ENCODE measurements around the gene MAPK6. TPM values are rescaled to one million over a fixed set of nuclear protein-coding genes. Genes with fewer than 3 reads are reported as not detected.

Gene MAPK6
- total RNA-seq, 2 donors from 2014 or later = 22.1 to 36.2 TPM

DNA sequence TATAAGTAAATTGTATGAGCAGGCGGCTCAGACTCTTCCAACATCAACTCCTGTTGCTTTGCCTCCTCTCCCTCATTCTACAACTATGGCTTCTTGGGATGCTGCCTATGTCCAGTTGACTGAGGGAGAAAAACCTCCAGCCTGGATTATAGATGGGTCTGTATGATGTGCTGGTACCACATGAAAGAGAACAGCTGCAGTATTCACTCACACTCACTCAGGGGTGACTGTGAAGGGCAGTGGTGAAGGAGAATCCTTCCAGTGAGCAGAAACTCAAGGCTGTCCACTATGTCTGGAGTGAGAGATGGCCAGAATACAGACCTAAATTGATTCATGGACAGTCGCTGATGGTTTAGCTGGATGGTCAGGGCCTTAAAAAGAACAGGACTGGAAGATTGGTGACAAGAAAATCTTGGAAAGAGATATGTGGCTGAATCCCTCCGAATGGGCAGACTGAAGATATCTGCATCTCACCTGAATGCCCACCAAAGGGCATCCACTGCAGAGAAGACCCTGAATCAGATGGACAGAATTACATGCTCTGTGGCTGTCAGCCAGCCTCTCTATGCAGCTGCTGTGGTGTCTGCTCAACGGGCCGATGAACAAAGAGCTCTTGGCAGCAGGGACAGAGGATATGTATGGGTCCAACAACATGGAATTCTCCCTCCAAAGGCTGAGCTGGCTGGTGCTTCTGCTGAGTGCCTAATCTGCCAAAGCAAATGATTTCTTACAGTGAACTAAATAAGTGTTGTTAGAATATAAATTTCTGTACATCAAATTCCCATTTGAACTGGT lies 95.4 kb downstream of the MAPK6 start:
- intact Hi-C loops (cut with DNase I) = no loop called here
- DNase-seq (ENCODE audit: low spot score) = no peak

DNA sequence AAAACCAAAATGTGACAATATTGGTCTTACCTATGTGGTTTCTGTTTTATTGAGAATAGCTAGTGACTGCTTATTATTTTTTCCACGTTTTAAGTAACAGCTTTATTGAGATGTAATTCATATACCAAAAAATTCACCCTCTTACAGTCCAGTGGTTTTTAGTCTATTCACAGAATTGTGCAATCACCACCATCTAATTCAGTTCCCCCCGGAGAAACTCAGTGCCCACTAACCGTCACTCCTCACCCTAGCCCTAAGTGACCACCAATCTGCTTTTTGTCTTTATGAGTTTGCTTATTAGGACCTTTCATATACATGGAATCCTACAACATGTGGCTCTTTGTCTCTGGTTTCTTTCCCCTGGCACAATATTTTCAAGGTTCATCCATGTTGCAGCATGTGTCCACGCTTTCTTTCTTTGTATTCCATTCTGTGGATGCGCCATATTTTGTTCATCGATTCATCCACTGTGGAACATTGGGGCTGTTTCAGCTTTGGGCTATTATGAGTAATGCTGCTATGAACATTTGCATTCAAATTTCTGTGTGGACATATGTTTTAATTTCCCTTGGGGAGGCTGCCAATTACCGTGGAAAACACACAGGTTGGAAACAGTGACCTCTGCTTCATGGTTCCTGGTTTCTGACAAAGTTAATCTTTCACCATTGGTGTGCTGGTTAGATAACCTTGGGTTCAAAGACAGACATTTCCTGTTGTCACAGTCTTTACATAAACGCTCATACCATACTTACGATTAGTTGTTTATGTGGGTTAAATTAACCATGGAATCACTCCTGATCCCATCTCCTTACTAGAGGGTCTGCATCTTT lies 96.8 kb downstream of the MAPK6 start:
- intact Hi-C loops (cut with DNase I) = no loop called here
- DNase-seq (ENCODE audit: low spot score) = no peak

Other genes starting within 250 kb of the MAPK6 start
- gene TMOD3, start 189.6 kb upstream of the MAPK6 start, total RNA-seq = 10 to 100 TPM; 44.4 to 47.1 TPM
- gene LEO1, start 47.4 kb upstream of the MAPK6 start, total RNA-seq = 1 to 10 TPM; 9.1 to 10.0 TPM
- gene BCL2L10, start 93.6 kb downstream of the MAPK6 start, total RNA-seq = not detected
- gene GNB5, start 172.2 kb downstream of the MAPK6 start, total RNA-seq = 10 to 100 TPM; 17.0 to 18.3 TPM

Measured in posterior vena cava (tissue), 2 donors.